Thoracic aorta (tissue), 2 donors: ENCODE measurements around the gene UBXN11. TPM values are rescaled to one million over a fixed set of nuclear protein-coding genes. Genes with fewer than 3 reads are reported as not detected.

Experiments used
- ATAC-seq: fragments of 150-250 bp; one replicate; pipeline ENCODE4 v1.8.0; 2017; ENCODE audit warnings: low read depth; ENCODE audit not compliant: insufficient number of reproducible peaks, low FRiP score
- DNase-seq: peaks from one replicate; pipeline ENCODE4 v3.0.0-alpha.2; 2020; ENCODE audit warnings: low spot score
- H3K27ac ChIP-seq, 2 donors: fragments of 200-600 bp; sonication (generic); 1 replicate in 1 of 2; 2 replicates in 1 of 2; pipeline ENCODE4 v1.5.1; 2016; ENCODE audit warnings: mild to moderate bottlenecking in 2 of 2, moderate library complexity in 2 of 2
- H3K27me3 ChIP-seq: fragments of 200-600 bp; sonication (generic); replicated peaks from 2 replicates; pipeline ENCODE4 v1.6.0; 2016; ENCODE audit warnings: mild to moderate bottlenecking; ENCODE audit not compliant: insufficient read depth
- H3K36me3 ChIP-seq: fragments of 200-600 bp; sonication (generic); one replicate; pipeline ENCODE4 v1.5.1; 2016
- H3K4me1 ChIP-seq, 2 donors: fragments of 200-600 bp; sonication (generic); 1 replicate in 1 of 2; 2 replicates in 1 of 2; pipeline versions ENCODE4 v1.5.1 to v1.6.0; 2016; ENCODE audit warnings: low read depth in 2 of 2, mild to moderate bottlenecking in 1 of 2; ENCODE audit not compliant: control insufficient read depth in 1 of 2
- H3K4me3 ChIP-seq: fragments of 200-600 bp; sonication (generic); 2 replicates; pipeline ENCODE4 v1.5.1; 2016; ENCODE audit warnings: mild to moderate bottlenecking
- H3K9me3 ChIP-seq: fragments of 200-600 bp; sonication (generic); 2 replicates; pipeline ENCODE4 v1.5.1; 2016
- CTCF ChIP-seq: fragments of 200-600 bp; sonication (generic); IDR thresholded peaks from one replicate; pipeline ENCODE4 v1.5.1; 2019; ENCODE audit warnings: antibody characterized with exemption
- total RNA-seq, 2 donors: library from RNA; depleted of rRNA; stranded (reverse); fragments of >200 nt; gene quantifications; one replicate each; pipeline versions ENCODE4 v1.1.0 to v1.2.3, GENCODE V29; 2016

The UBXN11 gene
- total RNA-seq, 2 donors from 2014 or later = 9.6 to 23.2 TPM

DNA sequence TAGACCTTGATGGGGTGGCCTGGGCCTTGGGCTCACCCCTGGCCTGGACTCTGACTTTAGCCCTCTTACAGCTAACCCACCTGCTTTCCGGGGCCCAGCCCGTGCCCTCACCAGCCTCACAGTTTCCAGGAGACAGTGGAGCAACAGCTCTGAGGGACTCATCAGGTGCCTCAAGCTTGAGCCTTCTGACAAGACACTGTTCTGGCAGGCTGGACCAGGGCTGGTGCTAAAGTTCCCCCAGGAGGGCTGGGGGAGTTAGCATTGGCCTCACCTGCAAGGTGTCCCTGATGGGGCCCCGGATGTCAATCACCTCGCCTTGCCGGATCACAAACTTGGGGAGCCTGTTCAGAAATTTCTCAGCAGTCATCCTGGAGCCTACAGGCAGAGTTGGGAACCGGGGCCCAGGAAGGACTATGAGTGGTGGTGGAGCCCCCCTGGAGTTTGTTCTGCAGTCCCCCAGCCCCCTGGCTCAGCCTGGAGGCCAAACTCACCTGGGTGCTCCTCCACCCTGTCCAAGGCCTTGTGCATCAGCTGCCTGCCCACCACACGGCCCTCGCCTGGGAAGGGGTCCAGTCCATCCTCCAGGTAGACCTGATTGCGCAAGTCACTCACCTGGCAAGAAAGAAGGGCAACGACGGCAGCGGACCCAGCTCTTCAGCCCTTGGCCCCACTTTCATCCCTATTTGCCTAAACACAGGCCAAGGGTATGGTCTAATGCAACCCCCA, 22.4 kb downstream of the UBXN11 start:
- DNase-seq (no peak), ATAC-seq (no peak)
- TF ChIP-seq CTCF = no peak
- no peaks in the 10 kb centered on the region for H3K9me3 ChIP-seq
- H3K4me3 ChIP-seq = peak overlapping the region; percentile 45
- no peaks in the 10 kb centered on the region for H3K27me3 ChIP-seq
- peak overlapping the region; percentile 62 to 74 for H3K27ac ChIP-seq
- H3K4me1 ChIP-seq = peaks cover 41 to 51% of the 10 kb centered on the region in 2 donors
- H3K36me3 ChIP-seq = no peaks in the 10 kb centered on the region

DNA sequence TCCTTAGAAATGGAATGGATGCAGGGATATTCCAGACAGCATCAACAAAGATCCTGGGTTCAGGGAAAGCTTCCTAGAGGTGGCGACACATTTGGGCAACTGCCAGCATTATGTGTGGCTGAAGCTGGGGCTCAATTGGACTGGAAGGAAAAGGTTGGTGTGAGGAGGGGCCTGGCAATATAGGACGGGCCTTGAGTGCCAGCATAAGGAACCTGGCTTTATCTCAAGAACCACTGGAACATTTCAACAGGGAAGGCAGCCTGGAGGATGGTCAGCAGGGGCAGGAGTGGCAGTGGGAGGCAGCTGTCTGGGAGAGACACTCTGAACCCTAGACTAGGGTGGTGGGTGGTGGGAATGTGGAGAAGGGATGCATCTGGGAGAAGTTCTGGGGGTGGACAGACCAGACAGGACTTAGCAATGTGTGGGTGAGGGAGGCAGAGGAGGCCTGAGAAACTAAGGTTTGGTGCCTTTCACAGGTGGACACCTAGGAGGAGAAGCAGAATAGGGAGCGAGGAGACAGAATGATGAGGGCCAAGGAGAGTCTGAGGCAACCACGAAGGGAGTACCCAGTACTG, 23.1 kb downstream of the UBXN11 start:
- H3K36me3 ChIP-seq = no peaks in the 10 kb centered on the region
- TF ChIP-seq CTCF = no peak
- no peaks in the 10 kb centered on the region for H3K27me3 ChIP-seq
- H3K27ac ChIP-seq = peak overlapping the region in 1 of 2 donors; percentile 74
- ATAC-seq (no peak), DNase-seq (no peak)
- H3K9me3 ChIP-seq = no peaks in the 10 kb centered on the region
- H3K4me1 ChIP-seq = peaks cover 46 to 58% of the 10 kb centered on the region in 2 donors
- no peak overlapping the region for H3K4me3 ChIP-seq

- Histone ChIP-seq H3K36me3 (no peaks in the 10 kb centered on the region), H3K4me3 (no peak overlapping the region), H3K9me3 (no peaks in the 10 kb centered on the region), H3K27ac (peak overlapping the region in 1 of 2 donors; percentile 9), H3K4me1 (peaks cover 47 to 67% of the 10 kb centered on the region in 2 donors), H3K27me3 (no peaks in the 10 kb centered on the region)
- no peak for ATAC-seq
- DNase-seq = no peak
- TF ChIP-seq CTCF = no peak
Measured at GRCh38 chr1:26282401-26282918, 24.0 kb downstream of the UBXN11 start.

- peak overlapping the region; percentile 89 for H3K4me3 ChIP-seq
- TF ChIP-seq CTCF = no peak
- H3K27me3 ChIP-seq = no peaks in the 10 kb centered on the region
- no peaks in the 10 kb centered on the region for H3K36me3 ChIP-seq
- peaks cover 47 to 72% of the 10 kb centered on the region in 2 donors for H3K4me1 ChIP-seq
- peak overlapping the region in 1 of 2 donors; percentile 98 for H3K27ac ChIP-seq
- H3K9me3 ChIP-seq = no peaks in the 10 kb centered on the region
- DNase-seq = no peak
- no peak for ATAC-seq
Measured at GRCh38 chr1:26281971-26282370, 24.5 kb downstream of the UBXN11 start.
